GM08714 (cell line): Measurements from ENCODE around the gene TFEC.
"Not testable (repeated sequence)": the region's sequence is repeated elsewhere in the genome, so short reads cannot be mapped to it uniquely, and the experiment has no call there.

Source experiments
- H3K4me3 ChIP-seq: fragments of 200-500 bp; sonication (Bioruptor generic); 2 replicates; pipeline ENCODE4 v1.5.1; 2014; ENCODE audit warnings: mild to moderate bottlenecking, low read length, inconsistent platforms
- ZNF274 ChIP-seq: IDR thresholded peaks from 2 replicates; pipeline ENCODE4 v1.6.1; 2012; ENCODE audit warnings: mild to moderate bottlenecking, low read depth, low read length

Gene TFEC, protein sequence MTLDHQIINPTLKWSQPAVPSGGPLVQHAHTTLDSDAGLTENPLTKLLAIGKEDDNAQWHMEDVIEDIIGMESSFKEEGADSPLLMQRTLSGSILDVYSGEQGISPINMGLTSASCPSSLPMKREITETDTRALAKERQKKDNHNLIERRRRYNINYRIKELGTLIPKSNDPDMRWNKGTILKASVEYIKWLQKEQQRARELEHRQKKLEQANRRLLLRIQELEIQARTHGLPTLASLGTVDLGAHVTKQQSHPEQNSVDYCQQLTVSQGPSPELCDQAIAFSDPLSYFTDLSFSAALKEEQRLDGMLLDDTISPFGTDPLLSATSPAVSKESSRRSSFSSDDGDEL

DNA sequence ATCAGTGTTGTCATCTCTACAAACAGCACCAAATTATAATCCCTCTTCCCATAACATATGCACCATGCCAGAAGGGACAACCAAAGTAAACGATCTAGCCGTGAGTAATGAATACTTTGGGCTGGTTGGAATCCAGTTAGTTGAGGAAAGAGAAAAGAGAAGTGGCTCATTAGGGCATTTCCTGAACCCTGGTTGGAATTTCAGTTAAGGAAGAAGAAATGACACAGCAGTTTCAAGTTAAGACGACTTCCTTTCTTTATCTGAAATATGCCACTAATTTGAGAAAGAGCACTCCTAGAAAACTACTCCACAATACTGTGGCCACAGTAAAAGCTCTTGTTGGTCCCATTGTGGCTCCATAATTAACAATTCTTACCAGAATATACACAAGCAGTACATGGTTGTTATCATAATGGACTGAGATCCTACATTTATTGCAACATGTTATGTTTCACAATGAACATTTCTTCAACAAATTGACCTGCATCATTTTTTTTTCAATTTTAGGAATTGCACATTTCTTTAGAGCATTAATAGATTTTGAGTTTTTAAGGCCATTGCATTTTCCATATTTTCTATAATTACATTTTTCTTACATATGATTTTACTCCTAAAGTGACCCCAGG, at the start of gene TFEC:
TFEC (minus strand) TSS at position 113 of the 626 bp plus-strand sequence. CDS start 46,322 bp downstream, outside the sequence.
- TF ChIP-seq ZNF274, result no peak
- no peak within 1 kb of the TSS for H3K4me3 ChIP-seq

DNA sequence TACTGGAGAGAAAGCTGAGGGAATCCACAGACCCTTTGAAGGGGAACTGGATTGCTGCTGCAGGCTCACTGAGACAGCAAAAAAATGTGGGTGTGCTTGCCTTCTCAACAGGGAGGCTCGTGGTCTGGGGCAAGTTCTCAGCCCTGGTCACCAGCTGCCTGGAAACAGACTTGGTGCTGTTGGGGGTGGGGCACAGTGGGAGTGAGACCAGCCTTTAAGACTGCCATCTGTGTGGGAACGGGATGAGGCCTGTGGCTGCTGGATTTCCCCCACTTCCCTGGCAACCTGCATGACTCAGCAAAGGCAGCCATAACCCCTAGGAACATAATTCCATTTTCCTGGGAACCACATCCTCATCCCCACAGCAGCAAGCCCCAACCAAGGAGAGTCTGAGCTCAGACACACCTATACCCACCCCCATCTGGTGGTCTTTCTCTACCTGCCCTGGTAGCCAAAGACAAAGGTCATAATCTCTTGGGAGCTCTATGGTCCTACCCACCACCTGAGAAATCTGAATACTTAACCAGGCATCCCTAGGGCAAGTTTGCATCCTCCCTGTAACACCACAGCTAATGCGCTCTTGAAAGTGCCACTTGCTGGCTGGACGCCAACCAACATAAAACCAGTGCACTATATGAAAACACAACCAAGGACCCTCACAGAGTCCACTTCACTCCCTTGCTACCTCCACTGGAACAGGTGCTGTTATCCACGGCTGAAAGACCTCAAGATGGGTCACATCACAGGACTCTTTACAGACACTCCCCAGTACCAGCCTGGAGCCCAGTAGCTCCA, 45.0 kb upstream of the TFEC start:
- no peak overlapping the region for H3K4me3 ChIP-seq
- TF ChIP-seq ZNF274, result no peak

DNA sequence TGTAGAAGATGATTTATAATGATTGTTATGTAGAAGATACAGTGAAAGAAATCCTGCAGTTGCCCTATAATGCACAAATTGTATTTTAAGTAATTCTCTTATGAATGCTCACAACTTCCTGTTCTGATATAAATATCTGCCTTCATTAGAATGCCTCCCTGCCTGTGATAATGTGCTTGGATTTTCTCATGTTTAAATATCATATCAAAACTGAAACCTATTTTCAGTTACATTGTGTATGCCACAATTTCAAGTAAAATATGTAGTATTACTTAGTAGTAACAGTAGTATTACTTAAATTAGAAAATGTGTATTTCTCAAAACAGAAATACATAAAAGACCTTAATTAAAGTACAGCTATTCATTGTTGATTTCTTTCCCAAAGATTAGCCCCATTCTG, 41.1 kb upstream of the TFEC start:
- TF ChIP-seq ZNF274, result no peak
- H3K4me3 ChIP-seq, result no peak overlapping the region

DNA sequence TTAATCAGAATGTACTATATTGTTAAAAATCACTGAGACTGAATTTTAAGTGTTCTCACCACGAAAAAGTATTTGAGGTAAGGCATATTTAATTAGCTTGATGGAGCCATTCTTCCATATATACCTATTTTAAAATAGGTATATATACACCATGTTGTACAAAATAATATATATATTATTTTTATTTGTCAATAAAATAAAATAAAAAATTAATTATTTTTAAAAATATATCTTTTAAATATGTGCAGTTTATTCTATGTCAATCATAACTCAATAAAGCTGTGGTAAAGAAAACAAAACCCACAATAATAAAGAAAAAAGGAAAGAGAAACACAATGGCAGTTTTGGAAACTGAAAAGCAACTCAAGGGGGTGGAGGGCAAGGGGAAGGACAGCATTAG, 33.6 kb upstream of the TFEC start:
- no peak for TF ChIP-seq ZNF274
- H3K4me3 ChIP-seq, result no peak overlapping the region

DNA sequence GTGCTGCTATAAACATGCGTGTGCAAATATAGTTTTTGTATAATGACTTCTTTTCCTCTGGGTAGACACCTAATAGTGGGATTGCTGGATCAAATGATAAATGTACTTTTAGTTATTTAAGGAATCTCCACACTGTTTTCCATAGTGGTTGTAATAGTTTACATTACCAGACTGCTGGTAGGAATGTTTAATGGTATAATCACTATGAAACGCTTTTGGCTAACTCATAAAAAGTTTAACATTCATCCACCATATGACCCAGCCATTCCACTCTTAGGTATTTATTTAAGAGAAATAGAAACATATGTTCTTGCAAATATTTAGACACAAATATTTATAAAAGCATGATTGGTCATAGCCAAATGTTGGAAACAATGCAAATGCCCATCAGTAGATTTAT, 32.1 kb upstream of the TFEC start:
- H3K4me3 ChIP-seq, result no peak overlapping the region

DNA sequence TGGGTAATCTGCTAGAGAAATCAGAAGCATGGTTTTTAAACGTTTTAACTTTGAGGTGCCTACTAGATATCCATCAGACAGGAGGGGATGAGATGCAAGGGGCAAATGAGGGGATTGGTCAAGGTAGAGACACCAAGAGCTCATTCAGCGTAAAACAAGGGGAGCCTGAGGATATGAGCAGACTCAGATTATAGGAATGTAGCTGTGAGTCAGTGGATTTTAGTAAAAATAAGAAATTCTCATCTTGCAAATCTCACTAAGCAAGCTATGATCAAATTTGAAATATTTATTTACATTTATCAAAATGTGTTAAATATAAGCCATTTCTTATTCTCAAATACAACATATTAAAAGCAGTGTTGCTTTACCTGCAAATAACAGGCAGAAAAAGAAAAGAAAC, 21.4 kb upstream of the TFEC start:
- TF ChIP-seq ZNF274, result no peak
- no peak overlapping the region for H3K4me3 ChIP-seq

More for the DNA sequence above, 32.1 kb upstream of the TFEC start:
- TF ChIP-seq ZNF274, result no peak

DNA sequence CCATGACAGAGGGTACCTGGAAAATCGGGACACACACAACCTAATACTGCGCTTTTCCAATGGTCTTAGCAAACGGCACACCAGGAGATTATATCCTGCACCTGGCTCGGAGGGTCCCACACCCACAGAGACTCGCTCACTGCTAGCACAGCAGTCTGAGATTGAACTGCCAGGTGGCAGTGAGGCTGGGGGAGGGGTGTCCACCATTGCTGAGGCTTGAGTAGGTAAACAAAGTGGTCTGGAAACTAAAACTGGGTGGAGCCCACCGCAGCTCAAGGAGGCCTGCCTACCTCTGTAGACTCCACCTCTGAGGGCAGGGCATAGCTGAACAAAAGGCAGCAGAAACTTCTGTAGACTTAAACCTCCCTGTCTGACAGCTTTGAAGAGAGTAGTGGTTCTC, 16.7 kb upstream of the TFEC start:
- H3K4me3 ChIP-seq, result not testable (repeated sequence)

DNA sequence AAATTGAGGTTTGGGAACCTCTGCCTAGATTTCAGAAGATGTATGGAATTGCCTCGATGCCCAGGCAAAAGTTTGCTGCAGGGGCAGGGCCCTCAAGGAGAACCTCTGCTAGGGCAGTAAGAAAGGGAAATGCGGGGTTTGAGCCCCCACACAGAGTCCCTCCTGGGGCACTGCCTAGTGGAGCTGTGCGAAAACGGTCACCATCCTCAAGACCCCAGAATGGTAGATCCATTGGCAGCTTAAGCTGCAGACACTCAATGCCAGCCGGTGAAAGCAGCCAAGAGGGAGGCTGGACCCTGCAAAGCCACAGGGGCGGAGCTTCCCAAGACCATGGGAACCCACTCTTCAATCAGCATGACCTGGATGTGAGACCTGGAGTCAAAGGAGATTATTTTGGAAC, 15.0 kb upstream of the TFEC start:
- no peak overlapping the region for H3K4me3 ChIP-seq
- no peak for TF ChIP-seq ZNF274

DNA sequence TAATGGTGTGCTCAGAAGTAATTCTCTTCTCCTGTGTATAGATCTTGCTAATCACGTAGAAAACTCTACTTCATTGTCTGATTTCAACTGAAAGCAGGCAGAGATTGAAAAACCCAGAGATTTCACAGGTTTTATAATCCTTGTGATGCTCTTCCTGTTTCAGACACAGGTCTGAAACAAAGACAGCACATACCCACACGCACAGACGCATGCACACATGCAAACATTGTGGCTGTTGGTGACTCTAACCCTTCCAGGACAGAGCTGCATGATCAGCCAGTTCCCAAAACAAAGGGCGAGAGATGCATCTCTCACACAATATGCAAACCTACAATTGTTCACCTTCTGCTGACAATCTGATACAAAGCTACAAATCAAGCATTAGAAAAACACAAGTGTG, 11.1 kb upstream of the TFEC start:
- no peak overlapping the region for H3K4me3 ChIP-seq
- no peak for TF ChIP-seq ZNF274

DNA sequence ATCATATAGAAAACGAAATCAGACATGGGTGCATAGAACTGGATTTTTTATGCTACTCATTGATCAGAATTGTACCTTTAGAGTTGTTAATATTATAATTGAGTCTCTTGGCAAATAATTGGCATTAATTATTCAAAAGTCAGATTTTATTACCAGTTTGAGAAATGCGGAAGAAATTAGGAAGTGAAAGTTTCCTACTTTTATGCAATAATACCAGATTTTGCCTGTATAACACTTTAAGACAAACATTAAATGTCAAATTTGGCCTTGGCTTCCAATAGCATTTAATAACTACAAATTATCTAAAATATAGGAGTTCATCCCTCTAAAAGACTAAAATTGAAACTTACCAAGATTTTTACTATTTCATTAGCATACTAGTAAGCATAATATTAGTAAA, 6.8 kb upstream of the TFEC start:
- H3K4me3 ChIP-seq, result no peak overlapping the region
- no peak for TF ChIP-seq ZNF274

DNA sequence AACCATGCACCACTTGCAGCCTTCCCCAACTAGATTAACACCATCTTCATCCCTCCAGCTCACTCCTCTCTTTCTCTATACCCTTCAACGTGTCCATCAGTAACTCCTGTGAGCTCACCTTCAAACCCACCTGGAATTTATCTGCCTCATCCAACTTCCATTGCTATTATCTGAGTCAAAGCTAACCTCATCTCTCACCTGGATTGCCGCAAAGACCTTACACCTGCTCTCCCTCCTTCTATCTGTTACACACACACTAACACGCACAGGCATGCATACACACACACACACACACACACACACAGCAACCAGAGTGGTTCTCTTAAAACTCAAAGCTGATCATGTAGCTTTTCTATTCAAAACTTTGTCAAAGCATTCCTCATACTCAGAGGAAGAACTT, 3.8 kb upstream of the TFEC start:
- no peak for TF ChIP-seq ZNF274
- H3K4me3 ChIP-seq, result no peak overlapping the region

DNA sequence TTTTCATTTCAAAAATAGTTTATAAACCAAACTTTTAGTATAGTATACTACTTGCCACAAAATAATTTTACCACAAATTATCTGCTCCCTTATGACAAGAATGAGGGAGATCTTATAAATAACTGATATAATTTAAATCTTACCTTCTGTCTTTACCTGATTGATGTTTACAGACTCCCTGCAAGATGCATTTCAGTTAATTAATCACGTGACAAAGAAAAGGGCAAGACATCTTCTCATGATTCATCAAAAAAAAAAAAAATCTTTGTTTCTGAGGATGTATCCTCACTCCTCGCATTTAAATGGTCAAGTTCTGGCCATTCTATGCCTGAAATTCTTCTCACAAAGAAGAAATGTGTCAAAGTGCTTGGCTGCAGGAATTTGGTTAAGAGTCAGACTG, 2.3 kb upstream of the TFEC start:
- H3K4me3 ChIP-seq, result no peak overlapping the region
- TF ChIP-seq ZNF274, result no peak

DNA sequence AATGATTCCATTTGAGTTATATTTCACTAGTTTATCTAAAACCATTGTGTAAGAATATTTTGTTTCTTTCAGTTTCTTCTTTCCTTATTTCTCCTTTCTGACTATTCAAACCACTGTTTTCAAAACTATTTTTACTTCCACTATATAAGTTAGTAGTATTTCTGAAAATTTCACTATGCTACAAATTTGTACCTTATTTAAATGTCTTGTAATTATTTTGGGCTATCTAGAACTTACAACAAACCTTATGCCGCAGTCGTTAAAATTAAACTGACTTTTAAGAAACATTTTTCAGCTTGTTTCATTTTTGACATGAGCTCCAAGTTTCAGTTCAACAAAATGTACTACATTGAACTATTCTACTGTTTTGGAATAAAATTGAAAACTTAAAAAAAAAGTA, 1.8 kb downstream of the TFEC start:
- H3K4me3 ChIP-seq, result no peak overlapping the region
- no peak for TF ChIP-seq ZNF274

DNA sequence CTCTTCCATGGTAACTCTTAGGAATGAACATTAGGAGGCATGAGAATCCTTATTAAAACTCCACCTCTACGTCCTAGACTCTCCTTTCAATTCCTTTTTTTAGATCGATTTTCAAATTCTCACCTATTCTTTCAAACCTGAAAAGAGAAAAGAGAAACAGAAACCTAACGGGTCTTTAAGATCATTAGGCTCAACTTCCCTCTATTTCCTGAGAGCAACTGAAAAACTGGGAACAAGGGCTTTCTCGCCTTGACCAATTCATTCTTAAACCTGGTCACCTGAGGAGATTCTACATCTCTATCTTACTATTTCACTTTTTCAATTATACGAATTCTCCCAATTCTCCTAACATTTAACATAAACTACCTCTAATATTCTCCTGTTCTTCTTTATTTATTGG, 2.8 kb downstream of the TFEC start:
- TF ChIP-seq ZNF274, result no peak
- no peak overlapping the region for H3K4me3 ChIP-seq
